GM06990 (cell line): ENCODE results near the gene MAPKAPK2.

Source experiments
- DNase-seq: peaks from one replicate; pipeline ENCODE4 v3.0.0-alpha.2; 2011; ENCODE audit not compliant: insufficient read length; ENCODE audit errors: extremely low read depth
- H3K27me3 ChIP-seq: replicated peaks from 2 replicates; pipeline ENCODE4 v1.6.0; 2011; ENCODE audit warnings: low read length; ENCODE audit not compliant: control insufficient read depth, insufficient read depth
- H3K36me3 ChIP-seq: 2 replicates; pipeline ENCODE4 v1.5.1; 2011; ENCODE audit warnings: low read length; ENCODE audit not compliant: control insufficient read depth, insufficient read depth
- H3K4me3 ChIP-seq: replicated peaks from 2 replicates; pipeline ENCODE4 v1.5.1; 2011; ENCODE audit warnings: low read depth, mild to moderate bottlenecking, control low read depth, low read length
- CTCF ChIP-seq: IDR thresholded peaks from 2 replicates; pipeline ENCODE4 v1.5.1; 2011; ENCODE audit warnings: low read length, control low read depth, mild to moderate bottlenecking, inconsistent platforms; ENCODE audit not compliant: insufficient read depth, poor library complexity, severe bottlenecking

MAPKAPK2 gene

GRCh38 chr1:206706298-206706791 lies 21.6 kb downstream of the MAPKAPK2 start:
- no peak overlapping the region for H3K4me3 ChIP-seq
- H3K27me3 ChIP-seq = no peaks in the 10 kb centered on the region
- H3K36me3 ChIP-seq = no peaks in the 10 kb centered on the region; the same call in 1 of the 2 replicates
- TF ChIP-seq CTCF = no peak
- no peak for DNase-seq

GRCh38 chr1:206706806-206707366 lies 22.2 kb downstream of the MAPKAPK2 start:
- no peak for DNase-seq
- Histone ChIP-seq H3K27me3 (no peaks in the 10 kb centered on the region), H3K36me3 (no peaks in the 10 kb centered on the region; the same call in 1 of the 2 replicates), H3K4me3 (no peak overlapping the region)
- TF ChIP-seq CTCF = no peak

GRCh38 chr1:206708058-206708457 lies 23.4 kb downstream of the MAPKAPK2 start:
- Histone ChIP-seq H3K36me3 (no peaks in the 10 kb centered on the region; the same call in 1 of the 2 replicates), H3K27me3 (no peaks in the 10 kb centered on the region), H3K4me3 (no peak overlapping the region)
- no peak for TF ChIP-seq CTCF
- DNase-seq = no peak

- no peak for TF ChIP-seq CTCF
- H3K27me3 ChIP-seq = no peaks in the 10 kb centered on the region
- H3K4me3 ChIP-seq = no peak overlapping the region
- DNase-seq = no peak
- H3K36me3 ChIP-seq = no peaks in the 10 kb centered on the region; the same call in 1 of the 2 replicates
Observed at GRCh38 chr1:206708882-206709281, 24.2 kb downstream of the MAPKAPK2 start.

- no peaks in the 10 kb centered on the region; the same call in 1 of the 2 replicates for H3K36me3 ChIP-seq
- H3K27me3 ChIP-seq = no peaks in the 10 kb centered on the region
- no peak for TF ChIP-seq CTCF
- no peak overlapping the region for H3K4me3 ChIP-seq
- DNase-seq = no peak
Observed at GRCh38 chr1:206709322-206709721, 24.6 kb downstream of the MAPKAPK2 start.

- Histone ChIP-seq H3K4me3 (no peak overlapping the region), H3K27me3 (no peaks in the 10 kb centered on the region), H3K36me3 (no peaks in the 10 kb centered on the region; the same call in 1 of the 2 replicates)
- no peak for DNase-seq
- TF ChIP-seq CTCF = no peak
Observed at GRCh38 chr1:206709772-206710459, 25.2 kb downstream of the MAPKAPK2 start.
